ENCODE results near the gene TUBGCP6.

DNA sequence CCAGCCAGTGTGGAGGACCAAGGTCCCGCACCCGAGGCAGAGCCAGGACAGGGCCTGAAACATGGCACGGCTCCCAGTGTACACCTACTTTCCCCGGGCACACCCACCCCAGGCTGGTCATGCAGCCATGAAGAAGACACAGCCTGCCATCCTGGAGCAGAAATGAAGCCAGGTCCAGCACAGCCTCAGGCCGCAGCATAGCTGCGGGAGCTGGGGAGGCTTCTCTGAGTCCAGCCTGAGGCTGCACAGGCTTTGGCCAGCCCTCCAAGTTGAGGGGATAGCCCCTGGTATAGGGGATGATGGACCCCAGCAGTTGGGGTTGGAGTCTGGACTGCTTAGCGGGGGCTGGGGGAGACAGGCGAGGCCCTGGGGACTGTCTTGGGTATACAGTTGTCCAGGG lies 9.1 kb upstream of the TUBGCP6 start:
- TF ChIP-seq, protein P1, sequence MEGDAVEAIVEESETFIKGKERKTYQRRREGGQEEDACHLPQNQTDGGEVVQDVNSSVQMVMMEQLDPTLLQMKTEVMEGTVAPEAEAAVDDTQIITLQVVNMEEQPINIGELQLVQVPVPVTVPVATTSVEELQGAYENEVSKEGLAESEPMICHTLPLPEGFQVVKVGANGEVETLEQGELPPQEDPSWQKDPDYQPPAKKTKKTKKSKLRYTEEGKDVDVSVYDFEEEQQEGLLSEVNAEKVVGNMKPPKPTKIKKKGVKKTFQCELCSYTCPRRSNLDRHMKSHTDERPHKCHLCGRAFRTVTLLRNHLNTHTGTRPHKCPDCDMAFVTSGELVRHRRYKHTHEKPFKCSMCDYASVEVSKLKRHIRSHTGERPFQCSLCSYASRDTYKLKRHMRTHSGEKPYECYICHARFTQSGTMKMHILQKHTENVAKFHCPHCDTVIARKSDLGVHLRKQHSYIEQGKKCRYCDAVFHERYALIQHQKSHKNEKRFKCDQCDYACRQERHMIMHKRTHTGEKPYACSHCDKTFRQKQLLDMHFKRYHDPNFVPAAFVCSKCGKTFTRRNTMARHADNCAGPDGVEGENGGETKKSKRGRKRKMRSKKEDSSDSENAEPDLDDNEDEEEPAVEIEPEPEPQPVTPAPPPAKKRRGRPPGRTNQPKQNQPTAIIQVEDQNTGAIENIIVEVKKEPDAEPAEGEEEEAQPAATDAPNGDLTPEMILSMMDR (IDR thresholded peaks at IDR 0.05), result no peak
- TF ChIP-seq EP300 (IDR thresholded peaks at IDR 0.05), result no peak
